CD8-positive, alpha-beta memory T cell (primary cell): ENCODE results near the gene PPOX. TPM values are rescaled to one million over a fixed set of nuclear protein-coding genes. Genes with fewer than 3 reads are reported as not detected.

ENCODE experiments used
- CTCF ChIA-PET: fragments of 350-600 bp; sonication (Branson Sonifier 250); formaldehyde crosslinking; loops from one replicate; lab custom pipeline; 2021; ENCODE audit warnings: antibody characterized with exemption; lab: Charles Lee
- POLR2A ChIA-PET: fragments of 350-600 bp; sonication (Branson Sonifier 250); formaldehyde crosslinking; loops from one replicate; lab custom pipeline; 2021; ENCODE audit warnings: antibody characterized with exemption; lab: Charles Lee
- DNase-seq, 5 donors: peaks; one replicate each; pipeline versions ENCODE4 v3.0.0 to v3.0.0-alpha.2; 2020 to 2022; ENCODE audit warnings: mixed read lengths in 1 of 5
- H3K27ac ChIP-seq: one replicate; pipeline ENCODE4 v1.7.0; 2013; ENCODE audit warnings: low read depth, mild to moderate bottlenecking, low read length, moderate library complexity
- H3K27me3 ChIP-seq: 2 replicates; pipeline ENCODE4 v1.7.0; 2013; ENCODE audit warnings: low read length, mild to moderate bottlenecking; ENCODE audit not compliant: insufficient read depth, poor library complexity, severe bottlenecking
- H3K36me3 ChIP-seq: 2 replicates; pipeline ENCODE4 v1.7.0; 2013; ENCODE audit warnings: mild to moderate bottlenecking, low read length, moderate library complexity; ENCODE audit not compliant: insufficient read depth
- H3K4me1 ChIP-seq: 2 replicates; pipeline ENCODE4 v1.7.0; 2013; ENCODE audit warnings: mild to moderate bottlenecking, low read length, moderate library complexity; ENCODE audit not compliant: insufficient read depth
- H3K4me3 ChIP-seq: 2 replicates; pipeline ENCODE4 v1.7.0; 2013; ENCODE audit warnings: mild to moderate bottlenecking, low read length
- H3K9me3 ChIP-seq: 2 replicates; pipeline ENCODE4 v1.7.0; 2013; ENCODE audit warnings: mild to moderate bottlenecking, low read length
- H3K27ac Mint-ChIP-seq, 8 donors: one replicate each; pipeline ENCODE4 v1.8.0; 2020 to 2021; ENCODE audit warnings: mixed read lengths in 8 of 8, mild to moderate bottlenecking in 6 of 8, inconsistent platforms in 3 of 8, moderate library complexity in 3 of 8
- H3K27me3 Mint-ChIP-seq, 2 donors: one replicate each; pipeline ENCODE4 v1.8.0; 2020 to 2021; ENCODE audit warnings: mixed read lengths in 2 of 2, mild to moderate bottlenecking in 1 of 2, moderate library complexity in 1 of 2
- H3K36me3 Mint-ChIP-seq, 3 donors: one replicate each; pipeline ENCODE4 v1.8.0; 2020 to 2021; ENCODE audit warnings: mixed read lengths in 3 of 3, inconsistent platforms in 1 of 3, mild to moderate bottlenecking in 1 of 3
- H3K4me1 Mint-ChIP-seq, 3 donors: one replicate each; pipeline ENCODE4 v1.8.0; 2020 to 2021; ENCODE audit warnings: mixed read lengths in 3 of 3, inconsistent platforms in 1 of 3, mild to moderate bottlenecking in 1 of 3
- H3K4me3 Mint-ChIP-seq, 7 donors: one replicate each; pipeline ENCODE4 v1.8.0; 2020 to 2021; ENCODE audit warnings: mixed read lengths in 7 of 7, mild to moderate bottlenecking in 6 of 7, moderate library complexity in 4 of 7, inconsistent platforms in 2 of 7
- H3K9me3 Mint-ChIP-seq, 5 donors: one replicate each; pipeline ENCODE4 v1.8.0; 2020 to 2022; ENCODE audit warnings: mixed read lengths in 5 of 5, mild to moderate bottlenecking in 3 of 5, moderate library complexity in 2 of 5, inconsistent platforms in 1 of 5
- polyA plus RNA-seq: library from polyadenylated mRNA; unstranded; fragments of 300-500 nt; fragmentation: Illumina TruSeq; gene quantifications from one replicate; pipeline ENCODE4 v1.2.3, GENCODE V29; 2021
- total RNA-seq, 2 experiments: library from RNA; stranded (reverse); gene quantifications; one replicate each; pipeline ENCODE4 v1.2.3, GENCODE V29; 2021

PPOX gene
- total and polyA plus RNA-seq, 3 experiments from 2014 or later = 17.6 to 31.3 (median 24.4) TPM

GRCh38 chr1:161185732-161186311 is 19.6 kb downstream of the PPOX start:
- H3K27me3 Mint-ChIP-seq = peaks cover 0 to 1% of the 10 kb centered on the region in 2 donors
- POLR2A ChIA-PET = interaction anchor here (0.6 to 1.9 kb wide), 7 partner anchors 8 to 351 kb away, joined by 3 to 11 read pairs (median 3); partner anchors contain the start of genes B4GALT3, NDUFS2 and TSTD1

GRCh38 chr1:161187311-161187710 is 21.1 kb downstream of the PPOX start:
- POLR2A ChIA-PET = interaction anchor here (1.9 kb wide), 1 partner anchor 15 kb away, joined by 7 read pairs; the partner anchor contains the start of gene NDUFS2
- no peaks in the 10 kb centered on the region for H3K9me3 ChIP-seq
- CTCF ChIA-PET = interaction anchor here (0.7 to 2.4 kb wide), 2 partner anchors 15 to 38 kb away, joined by 3 to 10 read pairs; partner anchors contain the start of genes NDUFS2 and TOMM40L
- H3K27me3 ChIP-seq = no peaks in the 10 kb centered on the region
- H3K4me3 Mint-ChIP-seq = peak overlapping the region in 4 of 7 donors; percentile 12 to 52 (median 37)
- H3K27ac Mint-ChIP-seq = peak overlapping the region; percentile 73 to 95 (median 89)
- H3K36me3 Mint-ChIP-seq = peaks cover 0 to 5% (median 0%) of the 10 kb centered on the region in 3 donors
- peak overlapping the region; percentile 15 for H3K4me3 ChIP-seq
- H3K27ac ChIP-seq = no peak overlapping the region
- no peaks in the 10 kb centered on the region for H3K36me3 ChIP-seq
- DNase-seq = no peak
- peaks cover 61 to 79% (median 71%) of the 10 kb centered on the region in 3 donors for H3K4me1 Mint-ChIP-seq
- no peaks in the 10 kb centered on the region for H3K9me3 Mint-ChIP-seq
- peaks cover 0 to 1% of the 10 kb centered on the region in 2 donors for H3K27me3 Mint-ChIP-seq
- peaks cover 71% of the 10 kb centered on the region for H3K4me1 ChIP-seq

More at GRCh38 chr1:161185732-161186311, 19.6 kb downstream of the PPOX start:
- Histone ChIP-seq H3K4me3 (peak overlapping the region; percentile 19), H3K27me3 (no peaks in the 10 kb centered on the region), H3K36me3 (no peaks in the 10 kb centered on the region), H3K4me1 (peaks cover 79% of the 10 kb centered on the region), H3K27ac (peak overlapping the region; percentile 28), H3K9me3 (no peaks in the 10 kb centered on the region)
- DNase-seq = no peak
- CTCF ChIA-PET = interaction anchor here (0.6 to 2.4 kb wide), 5 partner anchors 16 to 212 kb away, joined by 3 to 10 read pairs (median 4); partner anchors contain the start of genes NDUFS2, PPOX and TOMM40L
- H3K36me3 Mint-ChIP-seq = peaks cover 0 to 5% (median 0%) of the 10 kb centered on the region in 3 donors
- H3K4me1 Mint-ChIP-seq = peaks cover 69 to 85% (median 81%) of the 10 kb centered on the region in 3 donors
- H3K9me3 Mint-ChIP-seq = no peaks in the 10 kb centered on the region
- peak overlapping the region; percentile 58 to 98 (median 90) for H3K27ac Mint-ChIP-seq
- peak overlapping the region; percentile 82 to 94 (median 88) for H3K4me3 Mint-ChIP-seq

- peaks cover 0 to 1% of the 10 kb centered on the region in 2 donors for H3K27me3 Mint-ChIP-seq
- peak overlapping the region; percentile 35 to 97 (median 80) for H3K27ac Mint-ChIP-seq
- H3K36me3 Mint-ChIP-seq = peaks cover 0 to 6% (median 0%) of the 10 kb centered on the region in 3 donors
- no peak overlapping the region for H3K27ac ChIP-seq
- no peak for DNase-seq
- CTCF ChIA-PET = interaction anchor here (0.7 to 1.5 kb wide), 4 partner anchors 11 to 37 kb away, joined by 3 to 5 read pairs (median 4); partner anchors contain the start of genes APOA2 and B4GALT3
- no peak overlapping the region for H3K4me3 ChIP-seq
- peaks cover 69% of the 10 kb centered on the region for H3K4me1 ChIP-seq
- no peaks in the 10 kb centered on the region for H3K9me3 ChIP-seq
- H3K4me3 Mint-ChIP-seq = peak overlapping the region in 3 of 7 donors; percentile 36 to 81 (median 62)
- POLR2A ChIA-PET = no interaction called here
- no peaks in the 10 kb centered on the region for H3K27me3 ChIP-seq
- no peaks in the 10 kb centered on the region for H3K36me3 ChIP-seq
- H3K9me3 Mint-ChIP-seq = no peaks in the 10 kb centered on the region
- H3K4me1 Mint-ChIP-seq = peaks cover 60 to 80% (median 70%) of the 10 kb centered on the region in 3 donors
Observed at GRCh38 chr1:161188381-161188780, 22.2 kb downstream of the PPOX start.

GRCh38 chr1:161189036-161189435 is 22.8 kb downstream of the PPOX start:
- POLR2A ChIA-PET = interaction anchor here (1.5 kb wide), 1 partner anchor 13 kb away, joined by 3 read pairs; the partner anchor contains the start of gene NDUFS2
- CTCF ChIA-PET = interaction anchor here (1.1 to 5.0 kb wide), 4 partner anchors 12 to 36 kb away, joined by 3 to 42 read pairs (median 4); partner anchors contain the start of genes B4GALT3 and PPOX

GRCh38 chr1:161190962-161191521 is 24.8 kb downstream of the PPOX start:
- H3K36me3 Mint-ChIP-seq = peaks cover 0 to 2% (median 0%) of the 10 kb centered on the region in 3 donors
- Histone ChIP-seq H3K27me3 (no peaks in the 10 kb centered on the region), H3K4me1 (peaks cover 65% of the 10 kb centered on the region), H3K9me3 (no peaks in the 10 kb centered on the region), H3K4me3 (no peak overlapping the region), H3K27ac (no peak overlapping the region), H3K36me3 (no peaks in the 10 kb centered on the region)
- no peaks in the 10 kb centered on the region for H3K9me3 Mint-ChIP-seq
- CTCF ChIA-PET = interaction anchor here (1.0 to 5.0 kb wide), 13 partner anchors 9 to 209 kb away, joined by 3 to 71 read pairs (median 11); partner anchors contain the start of genes APOA2, B4GALT3, FCER1G and NDUFS2
- peaks cover 54 to 77% (median 62%) of the 10 kb centered on the region in 3 donors for H3K4me1 Mint-ChIP-seq
- H3K27ac Mint-ChIP-seq = no peak overlapping the region
- H3K4me3 Mint-ChIP-seq = no peak overlapping the region
- DNase-seq = no peak
- POLR2A ChIA-PET = interaction anchor here (0.6 to 2.3 kb wide), 4 partner anchors 9 to 38 kb away, joined by 3 to 11 read pairs (median 6); partner anchors contain the start of gene NDUFS2
- peaks cover 0 to 3% of the 10 kb centered on the region in 2 donors for H3K27me3 Mint-ChIP-seq

More at GRCh38 chr1:161189036-161189435, 22.8 kb downstream of the PPOX start:
- Mint-ChIP-seq H3K36me3 (peaks cover 0 to 6% (median 0%) of the 10 kb centered on the region in 3 donors), H3K27me3 (peaks cover 0 to 1% of the 10 kb centered on the region in 2 donors), H3K9me3 (no peaks in the 10 kb centered on the region), H3K4me1 (peaks cover 57 to 78% (median 64%) of the 10 kb centered on the region in 3 donors), H3K27ac (peak overlapping the region in 7 of 8 donors; percentile 23 to 87 (median 59)), H3K4me3 (no peak overlapping the region)
- H3K36me3 ChIP-seq = no peaks in the 10 kb centered on the region
- no peaks in the 10 kb centered on the region for H3K27me3 ChIP-seq
- no peak overlapping the region for H3K27ac ChIP-seq
- DNase-seq = no peak
- H3K4me3 ChIP-seq = no peak overlapping the region
- H3K9me3 ChIP-seq = no peaks in the 10 kb centered on the region
- peaks cover 63% of the 10 kb centered on the region for H3K4me1 ChIP-seq

GRCh38 chr1:161191971-161192370 is 25.7 kb downstream of the PPOX start:
- Histone ChIP-seq H3K9me3 (no peaks in the 10 kb centered on the region), H3K27ac (no peak overlapping the region), H3K4me3 (no peak overlapping the region), H3K27me3 (no peaks in the 10 kb centered on the region), H3K4me1 (peaks cover 56% of the 10 kb centered on the region), H3K36me3 (no peaks in the 10 kb centered on the region)
- ChIA-PET POLR2A (interaction anchor here (0.6 to 2.3 kb wide), 4 partner anchors 10 to 39 kb away, joined by 3 to 11 read pairs (median 6); partner anchors contain the start of gene NDUFS2), CTCF (interaction anchor here (1.0 to 5.0 kb wide), 17 partner anchors 10 to 208 kb away, joined by 3 to 71 read pairs (median 9); partner anchors contain the start of genes APOA2, B4GALT3, DEDD and FCER1G)
- Mint-ChIP-seq H3K9me3 (no peaks in the 10 kb centered on the region), H3K36me3 (peaks cover 0 to 2% (median 0%) of the 10 kb centered on the region in 3 donors), H3K27ac (peak overlapping the region in 3 of 8 donors; percentile 54 to 76 (median 66)), H3K4me1 (peaks cover 46 to 69% (median 53%) of the 10 kb centered on the region in 3 donors), H3K4me3 (no peak overlapping the region), H3K27me3 (peaks cover 0 to 3% of the 10 kb centered on the region in 2 donors)
- no peak for DNase-seq
